ENCODE measurements around the gene GPR158. TPM values are rescaled to one million over a fixed set of nuclear protein-coding genes. Genes with fewer than 3 reads are reported as not detected.

The GPR158 gene
- total and polyA plus RNA-seq, 2 of the 8 experiments (the other 6 are each of a cell fraction or from before 2014, with no cell fraction given) = 0.14 to 0.78 TPM

GRCh38 chr10:25338271-25338670, 163.5 kb downstream of the GPR158 start:
- Histone ChIP-seq H3K36me3 (ENCODE audit: control insufficient read depth in 2 of 4, insufficient read depth in 4 of 4, low read length in 3 of 4) (no peaks in the 10 kb centered on the region), H3K4me3 (ENCODE audit: extremely low read depth in 1 of 4, insufficient read depth in 2 of 4, low read depth in 3 of 4, low read length in 4 of 4) (no peak overlapping the region), H3K27ac (ENCODE audit: low read depth, low read length) (no peak overlapping the region), H4K20me1 (replicated peaks in 1 of 2; ENCODE audit: control insufficient read depth in 1 of 2, insufficient read depth in 2 of 2, low read length in 2 of 2) (no peaks in the 10 kb centered on the region), H3K9me3 (ENCODE audit: insufficient read depth in 2 of 2, low read depth in 1 of 2, low read length in 1 of 2) (no peaks in the 10 kb centered on the region), H3K79me1 (ENCODE audit: low read depth, low read length) (no peaks in the 10 kb centered on the region), H2AFZ (ENCODE audit: low read length) (no peak overlapping the region), H2BK15ac (ENCODE audit: low read length) (no peak overlapping the region), H3K56ac (replicated peaks; ENCODE audit: insufficient read length, low read depth, low read length) (no peak overlapping the region), H2BK5ac (ENCODE audit: low read depth, low read length) (no peak overlapping the region), H3K79me2 (ENCODE audit: control insufficient read depth in 1 of 2, insufficient read depth in 2 of 2, low read length in 2 of 2) (no peaks in the 10 kb centered on the region), H3K23ac (ENCODE audit: insufficient read length) (no peak overlapping the region), H3K18ac (ENCODE audit: extremely low read depth, low read length) (no peak overlapping the region), H4K8ac (ENCODE audit: extremely low read depth, insufficient read depth, low read length) (no peak overlapping the region), H2AK5ac (ENCODE audit: low read depth, low read length) (no peak overlapping the region), H4K91ac (replicated peaks; ENCODE audit: insufficient read length, low read length) (no peak overlapping the region), H3K4me2 (ENCODE audit: insufficient read depth in 1 of 2, low read depth in 2 of 2, low read length in 2 of 2) (no peak overlapping the region), H3K4ac (replicated peaks; ENCODE audit: insufficient read length, low read depth, low read length) (no peak overlapping the region), H3K14ac (ENCODE audit: insufficient read length) (no peak overlapping the region), H3K9ac (replicated peaks in 1 of 4; ENCODE audit: extremely low read depth in 1 of 4, low read depth in 3 of 4, low read length in 3 of 4) (no peak overlapping the region), H2BK20ac (ENCODE audit: low read length) (no peak overlapping the region), H3K27me3 (replicated peaks in 1 of 4; ENCODE audit: control insufficient read depth in 3 of 4, extremely low read depth in 1 of 4, insufficient read depth in 3 of 4, low read length in 3 of 4) (no peaks in the 10 kb centered on the region), H2BK12ac (ENCODE audit: low read depth, low read length) (no peak overlapping the region), H2BK120ac (replicated peaks; ENCODE audit: low read depth, low read length) (no peak overlapping the region), H3K4me1 (replicated peaks in 1 of 4; ENCODE audit: control insufficient read depth in 3 of 4, insufficient read depth in 4 of 4, low read length in 3 of 4) (no peaks in the 10 kb centered on the region), H4K5ac (ENCODE audit: insufficient read length, low read depth, low read length) (no peak overlapping the region), H3K23me2 (ENCODE audit: low read depth, low read length) (no peaks in the 10 kb centered on the region)
- DNase-seq (ENCODE audit: low read depth in 1 of 2, low spot score in 2 of 2) = no peak
- FAIRE-seq = no peak
- WGBS, 2 experiments (ENCODE audit: extremely low coverage in 1 of 2, insufficient coverage in 1 of 2, insufficient read length in 1 of 2, insufficient replicate concordance in 2 of 2, low coverage in 1 of 2, low lambda C conversion rate in 2 of 2, missing lambda C conversion rate in 1 of 2) = 93% methylated on average over 12 of the region's 12 CpGs; no CpG with 5 or more reads in 1 of the 2 experiments
- CTCF ChIA-PET (ENCODE audit: partially characterized antibody) = no interaction called here
- POLR2A ChIA-PET (ENCODE audit: partially characterized antibody) = no interaction called here
- TF ChIP-seq RFX5 (IDR thresholded peaks at IDR 0.05; ENCODE audit: borderline replicate concordance, low read depth, low read length) (no peak), SP2 (IDR thresholded peaks at IDR 0.05; ENCODE audit: low read length) (no peak)
